Liver (tissue), 9 donors: ENCODE data around the gene PHYKPL. TPM values are rescaled to one million over a fixed set of nuclear protein-coding genes. Genes with fewer than 3 reads are reported as not detected.

Source experiments
- DNase-seq: peaks from one replicate; pipeline ENCODE4 v3.0.0-alpha.2; 2017; ENCODE audit warnings: low spot score
- H3K27ac ChIP-seq, 2 donors: one replicate each; pipeline ENCODE4 v1.7.0; 2013; ENCODE audit warnings: inconsistent platforms in 2 of 2, low read length in 2 of 2, control low read depth in 1 of 2, low read depth in 1 of 2, mild to moderate bottlenecking in 1 of 2
- H3K27me3 ChIP-seq, 4 donors: one replicate each; pipeline versions ENCODE4 v1.6.1 to v1.7.0; 2013; ENCODE audit warnings: low read length in 3 of 4, inconsistent platforms in 1 of 4, mild to moderate bottlenecking in 1 of 4, moderate library complexity in 1 of 4; ENCODE audit not compliant: control insufficient read depth in 4 of 4, insufficient read depth in 4 of 4
- H3K36me3 ChIP-seq, 4 donors: one replicate each; pipeline versions ENCODE4 v1.6.1 to v1.7.0; 2013; ENCODE audit warnings: low read length in 3 of 4, mild to moderate bottlenecking in 3 of 4, low read depth in 1 of 4, moderate library complexity in 1 of 4; ENCODE audit not compliant: control insufficient read depth in 4 of 4, insufficient read depth in 3 of 4
- H3K4me1 ChIP-seq, 4 donors: one replicate each; pipeline versions ENCODE4 v1.6.1 to v1.7.0; 2013; ENCODE audit warnings: low read length in 3 of 4, mild to moderate bottlenecking in 3 of 4, moderate library complexity in 1 of 4; ENCODE audit not compliant: control insufficient read depth in 4 of 4, insufficient read depth in 4 of 4
- H3K4me3 ChIP-seq, 3 donors: one replicate each; pipeline versions ENCODE4 v1.6.1 to v1.7.0; 2013; ENCODE audit warnings: low read length in 3 of 3, control low read depth in 1 of 3, low read depth in 1 of 3, mild to moderate bottlenecking in 1 of 3
- H3K9ac ChIP-seq, 2 donors: one replicate each; pipeline ENCODE4 v1.7.0; 2013; ENCODE audit warnings: low read length in 2 of 2, mild to moderate bottlenecking in 2 of 2, moderate library complexity in 2 of 2, control low read depth in 1 of 2, low read depth in 1 of 2
- H3K9me3 ChIP-seq, 4 donors: one replicate each; pipeline versions ENCODE4 v1.6.1 to v1.7.0; 2013; ENCODE audit warnings: low read length in 3 of 4; ENCODE audit not compliant: control insufficient read depth in 4 of 4
- ATF3 ChIP-seq: IDR thresholded peaks from 2 replicates; pipeline ENCODE4 v1.6.1; 2016; ENCODE audit warnings: antibody characterized with exemption
- CTCF ChIP-seq: fragments of 150-350 bp; IDR thresholded peaks from 2 replicates; pipeline ENCODE4 v1.5.1; 2017; ENCODE audit warnings: improper control_type of control experiment, low read depth, low read length; ENCODE audit not compliant: missing input control
- EGR1 ChIP-seq, 2 donors: IDR thresholded peaks; 2 replicates each; pipeline ENCODE4 v1.6.1; 2016 to 2018; ENCODE audit warnings: antibody characterized with exemption in 2 of 2, low read depth in 2 of 2
- FOXA1 ChIP-seq: IDR thresholded peaks from 2 replicates; pipeline ENCODE4 v1.6.1; 2016; ENCODE audit warnings: antibody characterized with exemption
- FOXA2 ChIP-seq: IDR thresholded peaks from 2 replicates; pipeline ENCODE4 v1.6.1; 2016; ENCODE audit warnings: antibody characterized with exemption
- GABPA ChIP-seq, 2 donors: IDR thresholded peaks in 1 of 2; conservative IDR thresholded peaks in 1 of 2; 2 replicates each; pipeline ENCODE4 v1.6.1; 2016; ENCODE audit warnings: antibody characterized with exemption in 2 of 2, mild to moderate bottlenecking in 1 of 2, moderate library complexity in 1 of 2
- HNF4A ChIP-seq, 2 donors: conservative IDR thresholded peaks; 2 replicates each; pipeline ENCODE4 v1.6.1; 2016; ENCODE audit warnings: antibody characterized with exemption in 2 of 2, mild to moderate bottlenecking in 2 of 2
- HNF4G ChIP-seq: IDR thresholded peaks from 2 replicates; pipeline ENCODE4 v1.6.1; 2016; ENCODE audit warnings: antibody characterized with exemption
- JUND ChIP-seq, 2 donors: IDR thresholded peaks; 2 replicates each; pipeline ENCODE4 v1.6.1; 2016; ENCODE audit warnings: antibody characterized with exemption in 2 of 2
- MAX ChIP-seq: IDR thresholded peaks from 2 replicates; pipeline ENCODE4 v1.6.1; 2016; ENCODE audit warnings: antibody characterized with exemption
- NR2F2 ChIP-seq: IDR thresholded peaks from 2 replicates; pipeline ENCODE4 v1.6.1; 2016; ENCODE audit warnings: antibody characterized with exemption
- RAD21 ChIP-seq, 2 donors: IDR thresholded peaks; 2 replicates each; pipeline ENCODE4 v1.6.1; 2016; ENCODE audit warnings: antibody characterized with exemption in 2 of 2, mild to moderate bottlenecking in 2 of 2
- REST ChIP-seq: IDR thresholded peaks from 2 replicates; pipeline ENCODE4 v1.6.1; 2016; ENCODE audit warnings: antibody characterized with exemption, mild to moderate bottlenecking
- RXRA ChIP-seq, 2 donors: IDR thresholded peaks; 2 replicates each; pipeline ENCODE4 v1.6.1; 2017 to 2018; ENCODE audit warnings: antibody characterized with exemption in 2 of 2, mild to moderate bottlenecking in 1 of 2
- SP1 ChIP-seq: IDR thresholded peaks from 2 replicates; pipeline ENCODE4 v1.6.1; 2018; ENCODE audit warnings: antibody characterized with exemption, mild to moderate bottlenecking
- TAF1 ChIP-seq: conservative IDR thresholded peaks from 2 replicates; pipeline ENCODE4 v1.6.1; 2016; ENCODE audit warnings: antibody characterized with exemption, mild to moderate bottlenecking
- YY1 ChIP-seq: IDR thresholded peaks from 2 replicates; pipeline ENCODE4 v1.6.1; 2016; ENCODE audit warnings: antibody characterized with exemption, mild to moderate bottlenecking
- ZBTB33 ChIP-seq: IDR thresholded peaks from 2 replicates; pipeline ENCODE4 v1.6.1; 2016; ENCODE audit warnings: antibody characterized with exemption
- WGBS: extraction: QIAGEN DNeasy Blood & Tissue Kit; methylation state at CpG from one replicate; pipeline ENCODE4 v1.1.7; 2013; 5-methylcytosine and 5-hydroxymethylcytosine counted together
- polyA plus RNA-seq, 2 donors: library from polyadenylated mRNA; stranded (reverse) in 1 of 2; unstranded in 1 of 2; fragments of 200-250 nt in 1 of 2; fragments of >200 nt in 1 of 2; fragmentation: Nextera tagmentation in 1 of 2; extraction: Ambion mirVana in 1 of 2; gene quantifications; one replicate each; pipeline versions ENCODE4 v1.2.1 to v1.2.3, GENCODE V29; 2013 to 2015
- total RNA-seq, 2 donors: library from RNA; depleted of rRNA; stranded (reverse); fragments of >200 nt; gene quantifications; one replicate each; pipeline ENCODE4 v1.2.3, GENCODE V29; 2014
- donor health status: healthy.
- donor health status: healthy.
- donor health status: healthy.
- donor health status: healthy.
- donor health status: healthy.

PHYKPL gene
- total and polyA plus RNA-seq, 4 donors, result 25.6 to 103 (median 45.0) TPM

GRCh38 chr5:178194026-178194425 lies 38.6 kb downstream of the PHYKPL start:
- WGBS, result 72% methylated on average over 7 of the region's 7 CpGs
- no peaks in the 10 kb centered on the region for H3K9me3 ChIP-seq
- no peak overlapping the region for H3K9ac ChIP-seq
- DNase-seq, result no peak
- H3K27me3 ChIP-seq, result no peaks in the 10 kb centered on the region
- no peaks in the 10 kb centered on the region for H3K36me3 ChIP-seq
- no peak for TF ChIP-seq FOXA2
- TF ChIP-seq JUND (IDR thresholded peaks at IDR 0.05), result no peak
- TF ChIP-seq TAF1, result no peak
- TF ChIP-seq HNF4G, result no peak
- TF ChIP-seq RAD21 (IDR thresholded peaks at IDR 0.05), result no peak
- TF ChIP-seq YY1, result no peak
- no peak for TF ChIP-seq SP1
- no peak for TF ChIP-seq REST
- no peak for TF ChIP-seq MAX
- no peak for TF ChIP-seq NR2F2
- no peak for TF ChIP-seq ATF3
- TF ChIP-seq RXRA (IDR thresholded peaks at IDR 0.05), result no peak
- no peak for TF ChIP-seq ZBTB33
- TF ChIP-seq GABPA (IDR thresholded peaks at IDR 0.05 in 1 of 2, conservative IDR thresholded peaks at IDR 0.05 in 1 of 2), result no peak
- TF ChIP-seq FOXA1, result no peak
- TF ChIP-seq HNF4A (conservative IDR thresholded peaks at IDR 0.05), result no peak
- TF ChIP-seq EGR1 (IDR thresholded peaks at IDR 0.05; ENCODE audit: low read depth in 2 of 2), result no peak
- no peak for TF ChIP-seq CTCF
- no peak overlapping the region for H3K27ac ChIP-seq
- H3K4me3 ChIP-seq, result no peak overlapping the region
- H3K4me1 ChIP-seq, result peaks cover 4 to 17% (median 6%) of the 10 kb centered on the region in 4 donors
